WTC11 (cell line): Measurements from ENCODE around the gene SNCAIP.

Experiments used
- ATF3 ChIP-seq: sonication (generic); formaldehyde crosslinking; conservative IDR thresholded peaks from 2 replicates; pipeline ENCODE4 v1.8.1; 2022; ENCODE audit warnings: mild to moderate bottlenecking, missing genetic modification reagents
- ZNF671 ChIP-seq: fragments of 250-450 bp; sonication (Bioruptor Pico); IDR thresholded peaks from 2 replicates; pipeline ENCODE4 v1.8.0; 2021; ENCODE audit warnings: mild to moderate bottlenecking
- TF ChIP-seq, protein P1 (sequence below): fragments of 200-600 bp; IDR thresholded peaks from 2 replicates; pipeline ENCODE4 v1.8.0; 2022; ENCODE audit warnings: antibody characterized with exemption

GRCh38 chr5:122306461-122306860 lies 5.6 kb upstream of the SNCAIP start:
- TF ChIP-seq, protein P1, sequence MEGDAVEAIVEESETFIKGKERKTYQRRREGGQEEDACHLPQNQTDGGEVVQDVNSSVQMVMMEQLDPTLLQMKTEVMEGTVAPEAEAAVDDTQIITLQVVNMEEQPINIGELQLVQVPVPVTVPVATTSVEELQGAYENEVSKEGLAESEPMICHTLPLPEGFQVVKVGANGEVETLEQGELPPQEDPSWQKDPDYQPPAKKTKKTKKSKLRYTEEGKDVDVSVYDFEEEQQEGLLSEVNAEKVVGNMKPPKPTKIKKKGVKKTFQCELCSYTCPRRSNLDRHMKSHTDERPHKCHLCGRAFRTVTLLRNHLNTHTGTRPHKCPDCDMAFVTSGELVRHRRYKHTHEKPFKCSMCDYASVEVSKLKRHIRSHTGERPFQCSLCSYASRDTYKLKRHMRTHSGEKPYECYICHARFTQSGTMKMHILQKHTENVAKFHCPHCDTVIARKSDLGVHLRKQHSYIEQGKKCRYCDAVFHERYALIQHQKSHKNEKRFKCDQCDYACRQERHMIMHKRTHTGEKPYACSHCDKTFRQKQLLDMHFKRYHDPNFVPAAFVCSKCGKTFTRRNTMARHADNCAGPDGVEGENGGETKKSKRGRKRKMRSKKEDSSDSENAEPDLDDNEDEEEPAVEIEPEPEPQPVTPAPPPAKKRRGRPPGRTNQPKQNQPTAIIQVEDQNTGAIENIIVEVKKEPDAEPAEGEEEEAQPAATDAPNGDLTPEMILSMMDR, result no peak
- TF ChIP-seq ZNF671 (no peak), ATF3 (no peak)
